Testis (tissue), 3 donors: ENCODE measurements around the gene CDK5. TPM values are rescaled to one million over a fixed set of nuclear protein-coding genes. Genes with fewer than 3 reads are reported as not detected.
A peak's percentile ranks its signal among the peaks of the same experiment; 100 is the strongest.

Experiments used
- DNase-seq: peaks from one replicate; pipeline ENCODE4 v3.0.0-alpha.2; 2019
- H3K27ac ChIP-seq, 2 donors: fragments of 200-600 bp; sonication (generic); one replicate each; pipeline ENCODE4 v1.5.1; 2019
- H3K27me3 ChIP-seq: fragments of 200-600 bp; sonication (generic); one replicate; pipeline ENCODE4 v1.5.1; 2019
- H3K36me3 ChIP-seq: fragments of 200-600 bp; sonication (generic); one replicate; pipeline ENCODE4 v1.5.1; 2017; ENCODE audit warnings: low read depth; ENCODE audit errors: missing control alignments
- H3K4me1 ChIP-seq: fragments of 200-600 bp; sonication (generic); one replicate; pipeline ENCODE4 v1.5.1; 2019
- H3K4me3 ChIP-seq, 2 donors: fragments of 200-600 bp; sonication (generic); one replicate each; pipeline ENCODE4 v1.5.1; 2017 to 2019
- H3K9me3 ChIP-seq: fragments of 200-600 bp; sonication (generic); one replicate; pipeline ENCODE4 v1.5.1; 2017
- POLR2A ChIP-seq: fragments of 450-650 bp; IDR thresholded peaks from one replicate; pipeline ENCODE4 v1.6.1; 2017; ENCODE audit warnings: antibody characterized with exemption, mild to moderate bottlenecking, moderate library complexity
- WGBS, 2 donors: methylation state at CpG; one replicate each; pipeline ENCODE4 v1.1.5; 2018; 5-methylcytosine and 5-hydroxymethylcytosine counted together
- intact Hi-C: fragments of 100-400 bp; cut with DNase I; formaldehyde crosslinking; loops from one replicate; pipeline ENCODE4 v1.15.1; 2023; ENCODE audit warnings: low total_unique reads
- polyA plus RNA-seq: library from polyadenylated mRNA; stranded (reverse); fragments of 350-450 nt; fragmentation: Illumina TruSeq; extraction: RNeasy Lipid Tissue Mini Kit (QIAGEN cat#74804); gene quantifications from one replicate; pipeline ENCODE4 v1.2.3, GENCODE V29; 2014; ENCODE audit warnings: low read depth, low replicate concordance; ENCODE audit not compliant: insufficient read depth
- total RNA-seq, 2 donors: library from RNA; depleted of rRNA; stranded (reverse); fragments of >200 nt; gene quantifications; one replicate each; pipeline ENCODE4 v1.2.3, GENCODE V29; 2016
- TF ChIP-seq, protein P1 (sequence below), 3 experiments: fragments of 450-650 bp in 2 of 3; fragments of 200-600 bp in 1 of 3; sonication (generic) in 1 of 3; IDR thresholded peaks; one replicate each; pipeline ENCODE4 v1.5.1; 2016 to 2019; ENCODE audit warnings: antibody characterized with exemption in 3 of 3, mild to moderate bottlenecking in 2 of 3, moderate library complexity in 1 of 3

CDK5 gene
- total and polyA plus RNA-seq, 3 donors from 2014 or later: 7.1 to 15.4 (median 10.5) TPM

DNA sequence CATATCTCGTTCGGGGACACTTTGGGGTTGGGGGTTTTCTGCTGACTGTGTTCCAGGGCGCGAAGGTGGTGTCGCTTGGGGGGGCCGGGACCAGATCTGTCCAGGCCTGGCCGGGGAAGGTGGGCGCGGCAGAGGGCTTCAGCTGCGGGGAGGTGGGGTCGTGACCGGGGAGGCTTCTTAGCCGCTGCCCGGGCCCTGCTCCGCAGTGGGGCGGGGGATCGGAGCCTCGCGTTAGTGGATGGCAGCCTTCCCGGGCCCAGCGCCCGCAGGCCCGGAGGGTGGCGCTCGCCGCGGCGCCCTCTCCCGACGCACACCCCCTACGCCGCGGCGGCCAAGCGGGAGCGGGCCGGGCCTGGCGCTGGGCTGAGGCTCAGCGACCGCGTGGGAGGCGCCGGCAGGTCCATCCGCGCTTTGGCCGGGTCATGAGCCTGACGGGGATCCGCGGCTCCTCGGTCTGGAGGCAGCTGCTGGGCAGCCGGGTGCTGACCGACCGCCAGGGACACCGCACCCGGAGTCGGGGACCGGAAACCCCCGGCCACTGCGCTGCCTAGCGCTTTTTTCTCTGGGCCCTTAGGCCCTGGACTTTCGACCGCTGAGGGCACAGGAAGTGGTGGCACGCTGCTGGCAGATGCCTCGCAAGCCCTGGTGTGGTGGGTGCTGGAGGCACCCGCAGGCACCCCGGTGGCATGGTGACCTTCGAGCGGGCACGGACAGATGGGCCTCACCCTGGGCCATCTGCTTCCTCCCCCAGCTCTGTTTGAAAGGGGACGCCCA, 29.7 kb upstream of the CDK5 start:
- H3K9me3 ChIP-seq: no peaks in the 10 kb centered on the region
- peak; percentile 51 for DNase-seq
- H3K4me3 ChIP-seq: peak overlapping the region; percentile 48 to 80
- peaks cover 37% of the 10 kb centered on the region for H3K4me1 ChIP-seq
- TF ChIP-seq POLR2A: no peak
- TF ChIP-seq, protein P1, sequence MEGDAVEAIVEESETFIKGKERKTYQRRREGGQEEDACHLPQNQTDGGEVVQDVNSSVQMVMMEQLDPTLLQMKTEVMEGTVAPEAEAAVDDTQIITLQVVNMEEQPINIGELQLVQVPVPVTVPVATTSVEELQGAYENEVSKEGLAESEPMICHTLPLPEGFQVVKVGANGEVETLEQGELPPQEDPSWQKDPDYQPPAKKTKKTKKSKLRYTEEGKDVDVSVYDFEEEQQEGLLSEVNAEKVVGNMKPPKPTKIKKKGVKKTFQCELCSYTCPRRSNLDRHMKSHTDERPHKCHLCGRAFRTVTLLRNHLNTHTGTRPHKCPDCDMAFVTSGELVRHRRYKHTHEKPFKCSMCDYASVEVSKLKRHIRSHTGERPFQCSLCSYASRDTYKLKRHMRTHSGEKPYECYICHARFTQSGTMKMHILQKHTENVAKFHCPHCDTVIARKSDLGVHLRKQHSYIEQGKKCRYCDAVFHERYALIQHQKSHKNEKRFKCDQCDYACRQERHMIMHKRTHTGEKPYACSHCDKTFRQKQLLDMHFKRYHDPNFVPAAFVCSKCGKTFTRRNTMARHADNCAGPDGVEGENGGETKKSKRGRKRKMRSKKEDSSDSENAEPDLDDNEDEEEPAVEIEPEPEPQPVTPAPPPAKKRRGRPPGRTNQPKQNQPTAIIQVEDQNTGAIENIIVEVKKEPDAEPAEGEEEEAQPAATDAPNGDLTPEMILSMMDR (IDR thresholded peaks at IDR 0.05): peak in 1 of 3 experiments; percentile 11
- no peaks in the 10 kb centered on the region for H3K27me3 ChIP-seq
- intact Hi-C loops: no loop called here
- 3 to 24% methylated on average over 6 to 53 of the region's 70 CpGs for WGBS, 2 donors
- peak overlapping the region; percentile 81 to 84 for H3K27ac ChIP-seq
- no peaks in the 10 kb centered on the region for H3K36me3 ChIP-seq

DNA sequence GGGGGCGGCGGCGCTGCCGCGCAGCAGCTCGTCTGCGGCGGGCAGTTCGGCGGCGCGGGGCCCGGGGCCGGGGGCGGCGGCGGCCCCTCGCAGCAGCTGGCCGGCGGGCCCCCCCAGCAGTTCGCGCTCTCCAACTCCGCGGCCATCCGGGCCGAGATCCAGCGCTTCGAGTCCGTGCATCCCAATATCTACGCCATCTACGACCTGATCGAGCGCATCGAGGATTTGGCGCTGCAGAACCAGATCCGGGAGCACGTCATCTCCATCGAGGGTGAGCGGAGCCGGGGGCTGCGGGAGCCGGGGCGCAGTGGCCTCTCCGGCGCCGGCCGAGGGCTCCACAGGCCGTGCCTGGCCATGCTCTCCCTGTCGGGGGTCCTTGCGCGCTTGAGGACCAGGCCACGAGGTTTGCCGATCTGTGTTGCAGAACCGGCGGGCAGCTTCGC, 29.1 kb upstream of the CDK5 start:
- Histone ChIP-seq H3K9me3 (no peaks in the 10 kb centered on the region), H3K4me3 (peak overlapping the region; percentile 48 to 80), H3K4me1 (peaks cover 43% of the 10 kb centered on the region), H3K27me3 (no peaks in the 10 kb centered on the region), H3K27ac (peak overlapping the region; percentile 81 to 84), H3K36me3 (no peaks in the 10 kb centered on the region)
- WGBS, 2 donors: 2% methylated on average over 30 of the region's 56 CpGs; no CpG with 5 or more reads in 1 of the 2 donors
- no peak for DNase-seq
- TF ChIP-seq, protein P1 (IDR thresholded peaks at IDR 0.05): no peak
- no peak for TF ChIP-seq POLR2A
- intact Hi-C loops: no loop called here

DNA sequence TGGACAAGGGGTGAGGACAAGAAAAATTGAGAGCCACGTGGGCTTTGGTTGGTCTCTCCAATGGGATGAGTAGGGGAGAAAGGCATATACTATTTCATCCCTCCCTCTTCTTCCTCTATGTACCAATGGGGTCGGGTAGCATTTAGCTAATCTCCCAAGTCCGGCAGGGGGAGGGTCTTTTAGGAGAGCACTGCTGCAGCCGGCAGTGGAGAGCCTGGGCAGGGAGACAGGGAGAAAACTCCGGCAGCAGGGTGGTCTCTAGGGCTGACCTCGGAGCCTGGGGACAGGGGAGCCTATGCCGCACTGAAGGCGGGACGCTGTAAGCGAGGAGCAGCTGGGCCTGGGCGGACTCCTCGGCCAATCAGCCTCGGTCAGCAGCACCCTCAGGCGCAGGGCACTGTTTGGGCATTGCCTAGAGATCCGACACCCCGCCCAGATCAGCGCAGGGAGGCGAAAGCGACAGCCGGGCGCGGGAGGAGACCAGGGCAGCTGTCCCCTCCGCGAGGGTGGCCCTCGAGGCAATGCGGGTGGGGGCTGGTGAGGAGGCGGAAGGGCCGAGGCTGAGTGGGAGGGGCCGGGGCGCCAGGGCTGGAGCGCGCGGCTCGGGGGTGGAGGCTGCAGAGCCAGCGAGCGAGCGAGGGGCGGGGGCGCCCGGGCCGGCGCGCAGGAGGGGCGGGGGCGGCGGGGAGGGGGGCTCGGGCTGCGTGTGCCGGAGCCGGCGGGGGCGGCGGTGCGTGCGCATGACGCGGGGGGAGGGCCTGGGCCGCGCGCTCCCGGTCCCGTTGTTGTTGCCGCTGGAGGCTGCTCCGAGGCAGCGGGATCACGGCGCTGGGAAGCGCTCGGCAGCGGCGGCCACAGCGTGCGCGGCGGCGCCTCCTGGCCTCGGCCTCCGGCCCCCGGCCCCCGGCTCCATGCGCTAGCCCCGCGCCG, 28.3 kb upstream of the CDK5 start, which contains the start of gene AGAP3:
AGAP3 (plus strand) TSS at position 785 of the 930 bp plus-strand sequence. CDS start 267 bp downstream, outside the sequence.
- 0 to 1% methylated on average over 10 to 38 of the region's 84 CpGs for WGBS, 2 donors
- H3K27ac ChIP-seq: peak within 1 kb of the TSS; percentile 86
- no peaks in the 10 kb centered on the region for H3K36me3 ChIP-seq
- no peaks in the 10 kb centered on the region for H3K27me3 ChIP-seq
- peak; percentile 91 for DNase-seq
- H3K9me3 ChIP-seq: no peaks in the 10 kb centered on the region
- intact Hi-C loops: no loop called here
- H3K4me1 ChIP-seq: peaks cover 49% of the 10 kb centered on the region
- H3K4me3 ChIP-seq: peak within 1 kb of the TSS; percentile 48 to 80
- TF ChIP-seq POLR2A: no peak
- TF ChIP-seq, protein P1 (IDR thresholded peaks at IDR 0.05): no peak

DNA sequence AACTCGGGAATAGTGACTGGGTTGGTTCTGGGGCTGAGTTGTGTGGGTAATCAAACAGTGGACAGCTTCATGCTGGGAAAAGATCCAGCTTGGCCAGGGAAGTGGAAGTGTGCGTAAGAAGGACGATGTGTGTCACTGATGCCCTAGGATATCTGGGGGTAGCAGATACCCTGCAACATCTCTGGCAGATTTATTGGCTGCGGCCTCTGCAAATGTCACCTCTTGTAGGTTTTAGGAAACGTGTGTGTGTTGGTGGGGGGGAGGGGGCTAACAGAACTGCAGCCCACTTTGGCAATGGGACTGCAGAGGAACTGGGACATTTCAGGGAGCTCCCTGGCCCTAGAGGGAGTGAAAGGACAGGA, 27.6 kb upstream of the CDK5 start:
- no peaks in the 10 kb centered on the region for H3K9me3 ChIP-seq
- no peaks in the 10 kb centered on the region for H3K36me3 ChIP-seq
- WGBS, 2 donors: 25 to 39% methylated on average over 5 of the region's 5 CpGs
- no peak for DNase-seq
- intact Hi-C loops: no loop called here
- TF ChIP-seq, protein P1 (IDR thresholded peaks at IDR 0.05): no peak
- no peak for TF ChIP-seq POLR2A
- peaks cover 49% of the 10 kb centered on the region for H3K4me1 ChIP-seq
- peak overlapping the region; percentile 86 for H3K27ac ChIP-seq
- no peak overlapping the region for H3K4me3 ChIP-seq
- no peaks in the 10 kb centered on the region for H3K27me3 ChIP-seq
